ENCODE data around the gene LCT.

LCT gene

GRCh38 chr2:135783439-135783838 is 53.5 kb downstream of the LCT start:
- no peak overlapping the region for H3K4me3 ChIP-seq (ENCODE audit: low read depth, low read length)
- no peak for DNase-seq (ENCODE audit: low read depth, low spot score)
- in situ Hi-C loops (cut with HindIII; ENCODE audit: low sequenced_read_pairs) = no loop called here
- no peak for TF ChIP-seq CTCF (IDR thresholded peaks at IDR 0.05; ENCODE audit: low read depth, low read length)

GRCh38 chr2:135782231-135782630 is 54.8 kb downstream of the LCT start:
- no peak for TF ChIP-seq CTCF (IDR thresholded peaks at IDR 0.05; ENCODE audit: low read depth, low read length)
- no peak for DNase-seq (ENCODE audit: low read depth, low spot score)

GRCh38 chr2:135776367-135776766 is 60.6 kb downstream of the LCT start:
- no peak overlapping the region for H3K4me3 ChIP-seq (ENCODE audit: low read depth, low read length)

More at GRCh38 chr2:135782231-135782630, 54.8 kb downstream of the LCT start:
- no peak overlapping the region for H3K4me3 ChIP-seq (ENCODE audit: low read depth, low read length)
- in situ Hi-C loops (cut with HindIII; ENCODE audit: low sequenced_read_pairs) = no loop called here

GRCh38 chr2:135775420-135775819 is 61.6 kb downstream of the LCT start:
- H3K4me3 ChIP-seq (ENCODE audit: low read depth, low read length) = no peak overlapping the region
- DNase-seq (ENCODE audit: low read depth, low spot score) = no peak
- no peak for TF ChIP-seq CTCF (IDR thresholded peaks at IDR 0.05; ENCODE audit: low read depth, low read length)
- in situ Hi-C loops (cut with HindIII; ENCODE audit: low sequenced_read_pairs) = no loop called here

More at GRCh38 chr2:135776367-135776766, 60.6 kb downstream of the LCT start:
- no peak for DNase-seq (ENCODE audit: low read depth, low spot score)
- TF ChIP-seq CTCF (IDR thresholded peaks at IDR 0.05; ENCODE audit: low read depth, low read length) = no peak
- in situ Hi-C loops (cut with HindIII; ENCODE audit: low sequenced_read_pairs) = no loop called here

GRCh38 chr2:135773917-135774316 is 63.1 kb downstream of the LCT start:
- in situ Hi-C loops (cut with HindIII; ENCODE audit: low sequenced_read_pairs) = no loop called here
- peak; percentile 55 for DNase-seq (ENCODE audit: low read depth, low spot score)

GRCh38 chr2:135773319-135773718 is 63.7 kb downstream of the LCT start:
- no peak overlapping the region for H3K4me3 ChIP-seq (ENCODE audit: low read depth, low read length)
- in situ Hi-C loops (cut with HindIII; ENCODE audit: low sequenced_read_pairs) = no loop called here
- TF ChIP-seq CTCF (IDR thresholded peaks at IDR 0.05; ENCODE audit: low read depth, low read length) = no peak
- DNase-seq (ENCODE audit: low read depth, low spot score) = no peak

More at GRCh38 chr2:135773917-135774316, 63.1 kb downstream of the LCT start:
- H3K4me3 ChIP-seq (ENCODE audit: low read depth, low read length) = no peak overlapping the region
- TF ChIP-seq CTCF (IDR thresholded peaks at IDR 0.05; ENCODE audit: low read depth, low read length) = no peak

- H3K4me3 ChIP-seq (ENCODE audit: low read depth, low read length) = no peak overlapping the region
- DNase-seq (ENCODE audit: low read depth, low spot score) = no peak
- TF ChIP-seq CTCF (IDR thresholded peaks at IDR 0.05; ENCODE audit: low read depth, low read length) = no peak
- in situ Hi-C loops (cut with HindIII; ENCODE audit: low sequenced_read_pairs) = no loop called here
Measured at GRCh38 chr2:135768863-135769262, 68.1 kb downstream of the LCT start.

All from astrocyte of the spinal cord (primary cell).